C4-2B (cell line): ENCODE data around the gene RPAP2.
"Not testable (repeated sequence)": the region's sequence is repeated elsewhere in the genome, so short reads cannot be mapped to it uniquely, and the experiment has no call there.

ENCODE experiments used
- H3K27ac ChIP-seq: fragments of 450-650 bp; 2 replicates; pipeline ENCODE4 v1.5.1; 2017
- CTCF ChIP-seq: fragments of 450-650 bp; conservative IDR thresholded peaks from 2 replicates; pipeline ENCODE4 v1.5.1; 2017; ENCODE audit warnings: mild to moderate bottlenecking
- ZFX ChIP-seq: fragments of 450-650 bp; IDR thresholded peaks from 2 replicates; pipeline ENCODE4 v1.6.1; 2017

Gene RPAP2

GRCh38 chr1:92363401-92363800 is 64.5 kb downstream of the RPAP2 start:
- TF ChIP-seq ZFX (no peak), CTCF (no peak)
- no peak overlapping the region for H3K27ac ChIP-seq

DNA sequence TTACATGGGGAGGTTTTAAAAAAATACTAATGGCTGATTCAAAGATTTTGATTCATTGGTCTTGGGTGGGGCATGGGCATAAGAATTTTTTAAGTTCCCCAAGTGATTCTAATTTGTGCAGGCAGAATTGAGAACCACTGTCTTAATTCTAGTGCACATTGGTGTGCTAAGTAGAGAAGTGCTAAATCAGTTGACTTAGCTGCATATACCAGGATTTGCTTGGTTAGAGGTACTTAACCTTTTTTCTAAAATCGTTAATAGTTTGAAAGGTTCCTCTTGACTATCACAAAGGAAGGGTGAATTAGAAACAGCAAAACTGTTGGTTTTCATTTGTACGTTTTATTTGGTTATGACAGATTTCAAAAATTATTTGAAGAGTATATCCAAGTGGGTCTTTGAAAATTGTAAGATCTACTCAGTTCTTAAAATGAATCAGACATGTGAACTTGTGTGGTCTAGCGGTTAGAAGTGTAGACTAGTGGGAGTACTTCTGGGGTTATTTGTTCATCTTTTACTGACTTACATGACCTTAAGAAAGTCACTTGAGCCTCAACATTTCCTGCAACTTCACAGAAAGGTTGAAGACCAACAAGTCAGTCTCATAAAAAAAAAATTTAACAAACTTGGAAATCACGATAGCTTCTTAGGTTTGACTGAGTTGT is 66.7 kb downstream of the RPAP2 start:
- H3K27ac ChIP-seq, result no peak overlapping the region
- TF ChIP-seq ZFX (no peak), CTCF (no peak)

DNA sequence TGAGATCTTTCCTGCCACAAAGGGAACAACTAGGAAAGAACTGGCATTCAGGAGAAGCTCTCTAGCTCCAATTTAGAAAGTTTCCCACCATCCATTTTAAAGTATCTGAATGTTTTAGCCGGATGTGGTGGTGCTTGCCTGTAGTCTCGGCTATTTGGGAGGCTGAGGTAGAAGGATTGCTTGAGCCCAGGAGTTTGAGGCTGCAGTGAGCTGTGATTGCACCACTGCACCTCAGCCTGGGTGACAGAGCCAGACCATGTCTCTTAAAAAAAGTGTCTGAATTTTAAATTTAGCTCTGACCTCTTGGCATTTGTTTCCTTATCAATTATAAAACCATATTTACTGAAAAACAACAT is 67.2 kb downstream of the RPAP2 start:
- no peak for TF ChIP-seq ZFX
- no peak for TF ChIP-seq CTCF
- H3K27ac ChIP-seq, result no peak overlapping the region

GRCh38 chr1:92367496-92367895 is 68.6 kb downstream of the RPAP2 start:
- no peak overlapping the region for H3K27ac ChIP-seq
- TF ChIP-seq CTCF (no peak), ZFX (no peak)

GRCh38 chr1:92372164-92372563 is 73.3 kb downstream of the RPAP2 start:
- TF ChIP-seq ZFX (no peak), CTCF (no peak)

DNA sequence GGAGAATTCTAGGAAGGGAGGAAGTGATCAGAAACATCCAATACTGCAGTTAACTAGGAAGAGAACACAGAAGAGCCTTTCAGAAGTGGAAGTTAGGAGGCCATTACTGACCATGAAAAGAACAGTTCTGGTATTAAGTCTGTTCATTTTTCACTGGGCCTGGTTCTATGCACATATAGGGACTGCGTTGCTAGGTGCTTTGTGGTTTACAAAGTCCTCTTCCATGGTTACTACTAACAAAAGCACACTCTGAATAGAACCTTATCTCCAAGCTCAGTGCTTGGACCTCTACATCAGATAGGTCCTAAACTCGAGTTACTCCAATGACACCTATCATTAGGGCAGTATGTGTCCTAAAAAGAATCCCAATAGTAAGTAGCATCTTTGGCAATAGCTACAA is 75.4 kb downstream of the RPAP2 start:
- no peak overlapping the region for H3K27ac ChIP-seq
- TF ChIP-seq CTCF (no peak), ZFX (no peak)

More at GRCh38 chr1:92372164-92372563, 73.3 kb downstream of the RPAP2 start:
- H3K27ac ChIP-seq, result no peak overlapping the region

- TF ChIP-seq CTCF (no peak), ZFX (no peak)
- no peak overlapping the region for H3K27ac ChIP-seq
Observed at GRCh38 chr1:92376345-92376744, 77.5 kb downstream of the RPAP2 start.

DNA sequence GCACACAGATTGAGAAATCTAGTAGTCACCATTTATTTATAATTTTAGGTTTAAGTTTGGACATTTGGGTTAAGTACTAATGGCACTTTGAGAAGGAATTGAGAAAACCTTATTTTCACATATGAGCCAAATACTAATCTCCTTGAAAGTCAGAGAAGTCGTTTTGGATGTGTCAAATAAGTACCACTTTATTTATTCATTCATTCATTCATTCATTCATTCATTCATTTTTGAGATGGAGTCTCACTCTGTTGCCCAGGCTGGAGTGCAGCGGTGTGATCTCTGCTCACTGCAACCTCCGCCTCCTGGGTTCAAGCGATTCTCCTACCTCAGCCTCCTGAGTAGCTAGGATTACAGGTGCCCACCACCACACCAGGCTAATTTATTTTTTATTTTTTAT is 79.1 kb downstream of the RPAP2 start:
- H3K27ac ChIP-seq, result not testable (repeated sequence)
